HG02610 (cell line): ENCODE data around the gene EZH1.
A peak's percentile ranks its signal among the peaks of the same experiment; 100 is the strongest.

Experiments
- ATAC-seq: cut with Tn5 transposase; IDR thresholded peaks from one replicate; pipeline ENCODE4 v1.9.1; 2021; ENCODE audit warnings: mild to moderate bottlenecking, moderate library complexity; ENCODE audit not compliant: unreplicated experiment

The EZH1 gene

GRCh38 chr17:42723636-42724035 lies 21.2 kb downstream of the EZH1 start:
- ATAC-seq = no peak

DNA sequence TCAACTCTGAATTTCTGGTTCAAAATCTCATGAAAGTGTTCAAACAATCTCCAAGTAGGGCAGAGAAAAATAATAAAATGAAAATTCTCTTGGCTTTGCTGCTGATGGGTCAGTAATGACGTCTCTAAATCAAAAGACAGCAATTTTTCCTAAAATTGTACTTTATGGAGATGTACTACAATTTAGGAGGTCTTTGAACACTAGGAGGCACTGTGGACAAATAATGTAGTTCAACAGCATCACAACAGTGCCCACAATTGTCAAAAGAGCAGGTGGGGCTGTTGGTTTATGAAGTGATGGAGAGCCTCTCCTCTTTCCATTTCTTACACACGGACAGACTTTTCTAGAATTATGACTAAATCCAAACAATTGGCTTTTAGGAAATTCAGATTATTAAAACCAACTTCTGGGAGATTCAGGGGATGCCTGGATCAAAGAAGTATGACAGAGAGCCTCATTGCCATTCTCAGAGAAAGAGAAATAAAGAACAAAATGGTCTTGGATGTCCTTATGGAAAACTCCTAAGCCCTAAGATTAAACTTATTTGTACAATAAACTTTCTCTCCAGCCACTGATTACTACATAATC lies 23.8 kb downstream of the EZH1 start:
- no peak for ATAC-seq

DNA sequence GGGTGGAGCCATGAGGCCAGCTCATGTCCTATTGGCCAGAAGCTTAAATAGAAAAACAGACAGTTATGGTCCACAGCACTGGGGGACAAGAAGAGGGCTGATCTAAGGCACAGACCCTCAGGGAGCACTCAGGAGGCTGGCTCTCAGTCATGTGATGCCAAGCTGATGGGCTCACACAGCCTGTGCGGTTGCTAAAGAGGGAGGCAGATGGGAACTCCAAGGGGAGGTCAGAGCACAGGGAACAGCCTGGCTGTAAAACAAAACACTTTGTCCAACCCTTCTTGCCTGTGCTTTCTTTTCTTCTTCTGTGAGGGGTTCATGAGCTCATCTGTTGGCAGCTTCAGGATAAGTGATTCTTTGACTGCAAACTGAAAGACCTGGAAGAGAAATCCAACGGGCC lies 35.3 kb downstream of the EZH1 start:
- no peak for ATAC-seq

- no peak for ATAC-seq
Measured at GRCh38 chr17:42708588-42708987, 36.3 kb downstream of the EZH1 start.

GRCh38 chr17:42706732-42707131 lies 38.1 kb downstream of the EZH1 start:
- ATAC-seq = no peak

DNA sequence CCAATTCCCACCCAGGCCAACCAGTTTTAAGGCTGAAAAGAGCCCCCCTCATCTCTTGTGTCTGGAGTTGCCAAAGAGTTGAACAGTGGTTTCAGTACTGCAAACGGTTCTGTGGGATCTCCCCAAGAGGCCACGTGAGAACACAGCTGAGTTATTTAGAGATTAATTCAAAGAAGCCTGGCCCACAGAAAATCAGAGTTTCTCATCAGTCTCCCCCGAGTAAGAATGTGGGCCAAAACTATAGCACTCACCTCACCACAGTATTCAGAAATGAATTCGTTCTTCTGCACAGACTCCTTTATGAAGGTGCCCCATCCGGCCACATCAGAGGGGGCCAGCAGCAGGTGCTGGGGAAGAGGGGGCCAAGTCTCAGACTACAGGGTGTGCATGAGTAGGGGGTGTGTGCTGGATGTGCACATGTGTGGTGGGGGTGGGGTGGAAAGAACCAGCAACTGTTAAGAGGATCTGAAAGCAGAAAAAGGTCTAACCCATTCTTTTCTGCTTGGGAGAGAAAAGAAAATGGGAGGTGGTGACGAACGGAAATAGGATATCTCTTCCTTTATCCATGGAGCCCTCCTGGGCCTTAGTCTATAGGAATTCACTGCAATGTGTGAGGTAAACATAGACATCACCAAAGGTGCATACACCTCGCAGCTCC lies 39.9 kb downstream of the EZH1 start:
- peak; percentile 90 for ATAC-seq

GRCh38 chr17:42704490-42704836 lies 40.4 kb downstream of the EZH1 start:
- ATAC-seq = peak; percentile 23

- ATAC-seq = no peak
Measured at GRCh38 chr17:42702446-42702845, 42.4 kb downstream of the EZH1 start.

- ATAC-seq = no peak
Measured at GRCh38 chr17:42700586-42701289, 44.1 kb downstream of the EZH1 start.

DNA sequence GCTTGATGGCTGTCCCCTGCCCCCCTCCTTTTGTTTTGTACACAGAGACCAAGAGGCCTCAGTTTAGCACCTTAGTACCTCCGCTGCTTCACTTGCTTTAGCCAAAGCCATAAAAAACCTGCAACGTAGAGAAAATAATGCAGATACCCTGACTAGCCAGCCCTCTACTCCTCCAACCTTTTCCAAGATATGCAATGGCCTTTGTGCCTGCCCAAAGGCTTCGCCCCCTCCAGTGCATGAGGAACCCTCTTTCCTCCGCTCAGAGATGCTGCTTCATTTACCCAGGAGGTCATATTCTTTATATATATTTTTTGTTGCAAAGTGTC lies 45.5 kb downstream of the EZH1 start:
- ATAC-seq = no peak

DNA sequence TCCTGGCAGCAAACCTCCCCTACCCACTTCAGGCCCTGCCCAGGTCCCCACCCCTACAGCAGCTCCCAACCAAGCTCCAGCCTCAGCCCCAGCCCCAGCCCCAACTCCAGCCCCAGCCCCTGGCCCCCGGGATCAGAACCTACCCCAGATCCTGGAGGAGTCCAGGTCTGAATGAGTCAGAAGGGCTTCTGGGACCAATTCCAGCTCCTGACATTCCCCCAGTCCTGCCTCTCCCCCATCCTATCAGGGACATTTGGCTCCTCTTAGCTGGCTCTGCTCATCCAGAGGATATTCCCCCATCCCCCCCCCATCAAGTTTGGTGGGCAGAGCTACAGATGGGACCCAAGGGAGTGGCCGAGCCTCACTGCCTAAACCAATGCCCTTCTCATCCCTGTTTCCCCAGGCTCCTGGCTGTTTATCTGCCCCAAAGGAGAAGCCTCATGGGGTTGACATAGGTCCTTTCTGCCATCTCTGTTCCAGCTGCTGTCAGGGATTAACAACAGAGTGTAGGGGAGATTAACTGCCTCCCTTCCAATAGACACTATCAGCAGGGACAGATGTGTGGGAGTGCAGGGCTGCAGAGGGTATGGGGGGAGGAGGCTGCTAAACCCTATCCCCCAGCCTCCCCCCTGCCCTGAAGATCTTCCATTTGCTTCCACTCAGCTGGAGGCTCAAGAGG lies 46.0 kb downstream of the EZH1 start:
- no peak for ATAC-seq

GRCh38 chr17:42697108-42697811 lies 47.6 kb downstream of the EZH1 start:
- no peak for ATAC-seq

- ATAC-seq = no peak
Measured at GRCh38 chr17:42695500-42695899, 49.3 kb downstream of the EZH1 start.

- ATAC-seq = no peak
Measured at GRCh38 chr17:42694524-42694923, 50.3 kb downstream of the EZH1 start.

GRCh38 chr17:42692489-42692888 lies 52.4 kb downstream of the EZH1 start:
- no peak for ATAC-seq

- ATAC-seq = no peak
Measured at GRCh38 chr17:42691021-42691545, 53.8 kb downstream of the EZH1 start.

DNA sequence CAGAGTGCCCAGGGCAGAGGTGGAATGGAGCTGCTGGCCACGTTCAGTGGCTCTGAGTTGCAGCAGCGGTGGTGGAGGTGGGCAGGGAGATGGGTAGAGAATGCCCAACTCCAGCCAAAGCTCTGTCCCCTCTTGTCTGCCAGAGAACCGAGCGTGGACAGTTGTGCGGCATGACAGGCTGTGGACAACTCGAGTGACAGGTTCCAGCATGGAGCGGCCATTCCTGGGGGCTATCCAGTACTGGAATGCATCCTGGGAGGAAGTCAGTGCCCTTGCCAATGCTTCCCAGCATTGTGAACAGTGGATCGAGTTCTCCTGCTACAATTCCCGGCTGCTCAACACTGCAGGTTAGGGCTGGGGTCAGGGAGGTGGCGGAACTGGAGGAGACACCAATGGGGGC lies 54.2 kb downstream of the EZH1 start:
- ATAC-seq = no peak

- ATAC-seq = no peak
Measured at GRCh38 chr17:42687707-42688320, 57.0 kb downstream of the EZH1 start.

DNA sequence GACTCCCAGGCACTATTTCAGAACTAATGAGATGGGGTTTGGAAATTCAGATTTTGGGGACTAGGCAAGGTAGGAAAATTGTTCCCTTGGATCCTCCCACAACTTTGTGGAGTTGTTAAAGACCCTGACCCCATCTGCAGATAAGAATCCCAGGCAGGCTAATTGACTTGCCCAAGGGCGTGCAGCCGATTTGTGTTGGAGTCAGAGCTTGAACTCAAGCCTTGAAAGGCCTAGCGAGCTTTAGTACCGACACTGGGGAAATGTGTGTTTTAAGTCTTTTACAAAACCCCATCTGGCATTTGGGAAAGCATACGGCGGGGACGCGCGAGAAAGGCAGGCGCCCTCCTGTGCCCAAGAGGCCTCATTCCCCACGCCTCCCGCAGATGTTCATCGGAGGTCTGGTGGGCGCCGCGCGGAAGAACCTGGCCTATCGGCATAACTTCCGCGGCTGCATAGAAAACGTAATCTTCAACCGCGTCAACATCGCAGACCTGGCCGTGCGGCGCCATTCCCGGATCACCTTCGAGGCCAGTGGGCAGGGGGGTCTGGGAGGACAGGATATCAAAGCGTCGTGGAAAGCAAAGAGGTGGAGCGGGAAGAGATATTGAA lies 58.2 kb downstream of the EZH1 start:
- ATAC-seq = no peak

GRCh38 chr17:42685831-42686230 lies 59.0 kb downstream of the EZH1 start:
- no peak for ATAC-seq
